ENCODE measurements around the gene HOXD10. TPM values are rescaled to one million over a fixed set of nuclear protein-coding genes. Genes with fewer than 3 reads are reported as not detected.

HOXD10 gene
- total RNA-seq, 4 donors from 2014 or later = 0.56 to 1.1 (median 0.56) TPM; not detected in 1

DNA sequence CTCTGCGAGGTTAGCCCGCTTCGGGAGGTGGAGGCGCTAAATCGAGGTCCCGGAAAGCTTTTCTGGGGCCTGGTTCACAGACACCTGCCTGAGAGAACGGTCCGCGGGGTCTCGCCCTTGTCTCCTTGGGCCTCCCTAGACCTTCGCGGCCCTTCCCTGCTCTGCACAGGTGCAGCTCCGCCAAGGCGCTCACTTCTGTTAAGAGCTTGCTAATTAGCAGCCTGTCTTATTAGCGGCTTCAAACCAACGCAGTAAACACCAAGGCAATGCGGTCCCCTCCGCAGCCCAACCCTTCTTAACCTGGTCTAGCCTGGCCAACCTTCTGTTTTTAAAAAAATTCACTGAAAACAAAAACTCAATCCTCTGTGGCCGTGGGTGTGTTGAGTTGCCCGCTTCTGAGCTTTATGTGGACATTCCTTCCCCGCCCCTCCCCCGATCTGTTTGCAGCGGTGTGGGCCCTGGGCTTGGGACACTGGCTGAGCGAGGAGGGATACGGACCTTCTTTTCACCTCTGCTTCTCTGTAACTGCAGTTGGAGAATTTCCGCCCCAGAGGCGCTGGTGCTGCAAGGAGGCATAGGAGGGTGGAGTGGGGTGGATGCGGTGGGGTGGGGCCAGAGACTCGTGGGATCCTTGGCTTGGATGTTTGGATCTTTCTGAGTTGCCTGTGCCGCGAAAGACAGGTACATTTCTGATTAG, 31.4 kb downstream of the HOXD10 start:
- DNase-seq (ENCODE audit: low spot score) (no peak), ATAC-seq (ENCODE audit: low FRiP score) (no peak)
- TF ChIP-seq, protein P1, sequence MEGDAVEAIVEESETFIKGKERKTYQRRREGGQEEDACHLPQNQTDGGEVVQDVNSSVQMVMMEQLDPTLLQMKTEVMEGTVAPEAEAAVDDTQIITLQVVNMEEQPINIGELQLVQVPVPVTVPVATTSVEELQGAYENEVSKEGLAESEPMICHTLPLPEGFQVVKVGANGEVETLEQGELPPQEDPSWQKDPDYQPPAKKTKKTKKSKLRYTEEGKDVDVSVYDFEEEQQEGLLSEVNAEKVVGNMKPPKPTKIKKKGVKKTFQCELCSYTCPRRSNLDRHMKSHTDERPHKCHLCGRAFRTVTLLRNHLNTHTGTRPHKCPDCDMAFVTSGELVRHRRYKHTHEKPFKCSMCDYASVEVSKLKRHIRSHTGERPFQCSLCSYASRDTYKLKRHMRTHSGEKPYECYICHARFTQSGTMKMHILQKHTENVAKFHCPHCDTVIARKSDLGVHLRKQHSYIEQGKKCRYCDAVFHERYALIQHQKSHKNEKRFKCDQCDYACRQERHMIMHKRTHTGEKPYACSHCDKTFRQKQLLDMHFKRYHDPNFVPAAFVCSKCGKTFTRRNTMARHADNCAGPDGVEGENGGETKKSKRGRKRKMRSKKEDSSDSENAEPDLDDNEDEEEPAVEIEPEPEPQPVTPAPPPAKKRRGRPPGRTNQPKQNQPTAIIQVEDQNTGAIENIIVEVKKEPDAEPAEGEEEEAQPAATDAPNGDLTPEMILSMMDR (IDR thresholded peaks at IDR 0.05) = no peak

DNA sequence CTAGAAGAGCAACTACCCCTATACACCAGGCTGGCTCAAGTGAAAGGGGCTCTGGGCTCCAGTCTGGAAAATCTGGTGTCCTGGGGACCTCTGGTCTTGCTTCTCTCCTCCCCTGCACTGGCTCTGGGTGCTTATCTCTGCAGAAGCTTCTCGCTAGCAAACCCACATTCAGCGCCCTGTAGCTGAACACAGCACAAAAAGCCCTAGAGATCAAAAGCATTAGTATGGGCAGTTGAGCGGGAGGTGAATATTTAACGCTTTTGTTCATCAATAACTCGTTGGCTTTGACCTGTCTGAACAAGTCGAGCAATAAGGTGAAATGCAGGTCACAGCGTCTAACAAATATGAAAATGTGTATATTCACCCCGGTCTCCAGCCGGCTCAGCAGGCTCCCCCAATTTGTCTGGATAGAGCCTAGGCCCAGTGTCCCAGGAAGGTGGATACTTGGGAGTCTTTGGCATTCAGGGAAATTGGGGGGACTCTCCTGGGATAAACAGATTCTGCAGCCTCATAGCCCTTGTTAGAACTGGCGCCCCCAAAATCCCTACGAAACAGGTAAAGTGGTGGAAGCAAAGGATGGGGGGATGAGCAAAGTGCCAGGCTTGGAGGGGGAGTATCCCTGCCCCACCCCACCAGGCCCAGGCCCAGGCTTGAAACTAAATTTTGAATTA, 32.3 kb downstream of the HOXD10 start:
- ATAC-seq (ENCODE audit: low FRiP score) = no peak
- TF ChIP-seq, protein P1 (IDR thresholded peaks at IDR 0.05) = no peak
- DNase-seq (ENCODE audit: low spot score) = no peak

DNA sequence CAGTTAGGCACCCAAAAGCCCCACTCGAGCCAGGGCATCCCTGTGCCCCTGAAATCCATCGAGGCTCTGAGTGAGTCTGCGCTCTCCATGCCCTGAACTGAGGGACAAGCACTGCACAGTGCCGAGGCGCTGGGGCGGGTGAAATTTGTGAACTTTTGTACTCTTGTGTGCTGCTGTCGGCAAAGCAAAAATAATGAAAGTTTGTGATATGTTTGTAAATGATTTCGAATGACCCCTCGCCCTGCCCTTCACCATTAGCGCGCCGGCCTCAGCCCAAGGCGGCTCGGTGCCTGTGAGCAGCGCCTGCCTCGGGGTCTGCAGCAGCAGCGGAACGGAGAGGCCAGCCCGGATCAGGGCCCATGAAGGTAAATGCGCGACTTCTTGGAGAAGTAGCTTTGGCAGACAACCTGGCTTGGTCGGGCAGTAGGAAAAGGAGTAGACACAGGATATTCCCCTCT, 32.9 kb downstream of the HOXD10 start:
- DNase-seq (ENCODE audit: low spot score) (no peak), ATAC-seq (ENCODE audit: low FRiP score) (no peak)
- TF ChIP-seq, protein P1 (IDR thresholded peaks at IDR 0.05) = no peak

DNA sequence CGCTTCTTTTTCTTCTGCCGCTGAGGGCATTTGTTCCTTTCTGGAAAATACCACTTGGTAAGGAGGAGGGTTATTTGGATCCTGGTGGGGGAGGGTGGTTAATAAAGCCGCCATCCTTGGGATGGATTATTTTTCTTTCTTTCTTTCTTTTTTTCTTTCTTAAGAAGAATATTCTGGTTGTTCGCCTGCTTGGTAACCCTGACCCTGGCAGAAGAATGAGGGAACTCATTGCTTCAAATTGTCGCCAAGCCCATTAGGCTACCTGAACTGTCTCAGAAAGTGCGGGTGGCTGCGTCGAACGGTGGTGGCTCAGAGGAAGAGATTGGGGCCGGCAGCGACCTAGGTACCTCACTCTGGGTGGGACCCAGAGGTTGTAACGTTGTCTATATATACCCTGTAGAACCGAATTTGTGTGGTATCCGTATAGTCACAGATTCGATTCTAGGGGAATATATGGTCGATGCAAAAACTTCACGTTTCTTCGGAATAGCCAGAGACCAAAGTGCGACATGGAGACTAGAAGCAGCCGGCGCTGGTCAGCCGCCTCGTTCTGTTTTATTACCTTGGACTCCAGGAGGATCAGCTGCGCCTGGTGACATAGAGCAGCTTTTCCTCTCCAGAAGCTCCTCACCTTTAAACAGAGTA, 33.5 kb downstream of the HOXD10 start:
- DNase-seq (ENCODE audit: low spot score) = no peak
- TF ChIP-seq, protein P1 (IDR thresholded peaks at IDR 0.05) = no peak
- ATAC-seq (ENCODE audit: low FRiP score) = no peak

DNA sequence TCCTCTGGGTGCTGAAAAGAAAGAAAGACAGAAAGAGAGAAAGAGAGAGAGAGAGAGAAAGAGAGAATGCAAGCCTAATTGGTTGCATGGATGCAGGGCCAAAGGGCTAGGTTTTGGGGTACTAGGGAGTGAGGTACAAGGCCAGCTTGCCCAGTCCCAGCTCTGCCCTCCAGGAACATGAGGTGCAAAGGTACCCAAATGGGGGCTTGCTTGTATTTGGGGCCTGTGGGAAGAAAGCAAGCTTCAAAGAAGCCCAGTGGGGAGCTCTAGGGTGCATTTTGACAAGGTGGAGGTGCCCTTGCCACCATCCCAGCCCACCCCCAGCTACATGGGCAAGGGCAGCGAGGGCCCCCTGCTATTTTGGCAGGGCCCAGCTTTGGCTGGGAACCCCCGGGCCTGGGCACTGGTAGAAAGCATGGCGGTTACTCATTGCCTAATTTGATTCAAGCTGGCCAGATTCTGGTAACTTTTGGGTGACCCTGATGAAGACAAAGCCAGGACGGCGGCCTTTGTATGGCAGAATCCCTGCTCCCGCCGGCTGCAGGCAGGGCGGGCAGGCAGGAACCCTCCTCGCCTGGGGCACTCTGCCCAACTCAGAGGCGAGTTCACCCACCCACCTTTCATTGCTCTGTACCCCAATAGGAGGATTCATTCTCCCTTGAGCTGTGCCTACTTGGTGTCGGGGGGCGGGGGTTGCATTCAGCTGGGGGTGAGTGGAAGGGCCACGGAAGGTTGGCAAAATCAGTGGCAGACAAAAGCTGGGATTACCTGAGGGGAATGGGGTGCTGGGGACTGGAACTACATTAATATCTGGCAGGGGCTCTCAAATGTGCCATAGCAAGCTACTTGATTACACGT, 34.2 kb downstream of the HOXD10 start:
- TF ChIP-seq, protein P1 (IDR thresholded peaks at IDR 0.05) = no peak
- DNase-seq (ENCODE audit: low spot score) (no peak), ATAC-seq (ENCODE audit: low FRiP score) (no peak)

DNA sequence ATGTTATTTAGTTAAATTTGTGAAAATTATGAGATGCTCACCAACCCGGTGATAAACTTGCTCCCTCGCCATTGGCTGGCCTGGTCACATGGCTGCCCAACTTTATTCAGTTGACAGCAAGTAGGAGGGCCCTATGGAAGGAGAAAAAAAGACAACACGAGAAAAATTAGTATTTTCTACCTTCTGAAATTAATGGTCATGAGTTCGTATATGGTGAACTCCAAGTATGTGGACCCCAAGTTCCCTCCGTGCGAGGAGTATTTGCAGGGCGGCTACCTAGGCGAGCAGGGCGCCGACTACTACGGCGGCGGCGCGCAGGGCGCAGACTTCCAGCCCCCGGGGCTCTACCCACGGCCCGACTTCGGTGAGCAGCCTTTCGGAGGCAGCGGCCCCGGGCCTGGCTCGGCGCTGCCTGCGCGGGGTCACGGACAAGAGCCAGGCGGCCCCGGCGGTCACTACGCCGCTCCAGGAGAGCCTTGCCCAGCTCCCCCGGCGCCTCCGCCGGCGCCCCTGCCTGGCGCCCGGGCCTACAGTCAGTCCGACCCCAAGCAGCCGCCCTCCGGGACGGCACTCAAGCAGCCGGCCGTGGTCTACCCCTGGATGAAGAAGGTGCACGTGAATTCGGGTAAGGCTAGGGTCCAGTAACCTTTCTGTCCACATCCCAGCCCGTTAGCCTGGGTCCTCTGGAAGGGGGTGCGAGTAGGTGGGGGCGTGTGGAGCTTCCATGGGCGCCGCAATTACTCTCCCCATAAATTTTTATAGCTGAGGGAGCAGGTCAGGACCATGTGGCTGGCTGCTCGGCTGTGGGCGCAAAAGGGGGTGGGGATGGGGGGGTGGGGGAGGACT, 35.1 kb downstream of the HOXD10 start, which contains the start of gene HOXD4:
Gene HOXD4, plus strand, starts transcription at position 109 of the 846 bp plus-strand sequence. Its CDS starts 84 bp downstream, at position 193.
- ATAC-seq (ENCODE audit: low FRiP score) (no peak), DNase-seq (ENCODE audit: low spot score) (no peak)
- TF ChIP-seq, protein P1 (IDR thresholded peaks at IDR 0.05) = no peak
